ENCODE measurements around the gene TRIM15.

The TRIM15 gene

GRCh38 chr6:30180145-30180544, 16.8 kb downstream of the TRIM15 start:
- peaks cover 3% of the 10 kb centered on the region; the same call in 1 of the 2 replicates for H3K27me3 ChIP-seq (ENCODE audit: control insufficient read depth, insufficient read depth, low read length)
- no peak overlapping the region for H3K4me3 ChIP-seq (ENCODE audit: low read depth, low read length)
- no peak overlapping the region for H3K9ac ChIP-seq (ENCODE audit: low read depth, low read length)
- peaks cover 3% of the 10 kb centered on the region; the same call in 1 of the 2 replicates for H3K36me3 ChIP-seq (ENCODE audit: control insufficient read depth, insufficient read depth, low read length)
- H3K9me3 ChIP-seq (ENCODE audit: control insufficient read depth, insufficient read depth, low read length) = peaks cover 4% of the 10 kb centered on the region; the same call in 1 of the 2 replicates
- no peak overlapping the region for H3K27ac ChIP-seq (ENCODE audit: low read depth, low read length)
- peaks cover 2% of the 10 kb centered on the region; the same call in 1 of the 2 replicates for H3K4me1 ChIP-seq (ENCODE audit: control insufficient read depth, insufficient read depth, low read length)

DNA sequence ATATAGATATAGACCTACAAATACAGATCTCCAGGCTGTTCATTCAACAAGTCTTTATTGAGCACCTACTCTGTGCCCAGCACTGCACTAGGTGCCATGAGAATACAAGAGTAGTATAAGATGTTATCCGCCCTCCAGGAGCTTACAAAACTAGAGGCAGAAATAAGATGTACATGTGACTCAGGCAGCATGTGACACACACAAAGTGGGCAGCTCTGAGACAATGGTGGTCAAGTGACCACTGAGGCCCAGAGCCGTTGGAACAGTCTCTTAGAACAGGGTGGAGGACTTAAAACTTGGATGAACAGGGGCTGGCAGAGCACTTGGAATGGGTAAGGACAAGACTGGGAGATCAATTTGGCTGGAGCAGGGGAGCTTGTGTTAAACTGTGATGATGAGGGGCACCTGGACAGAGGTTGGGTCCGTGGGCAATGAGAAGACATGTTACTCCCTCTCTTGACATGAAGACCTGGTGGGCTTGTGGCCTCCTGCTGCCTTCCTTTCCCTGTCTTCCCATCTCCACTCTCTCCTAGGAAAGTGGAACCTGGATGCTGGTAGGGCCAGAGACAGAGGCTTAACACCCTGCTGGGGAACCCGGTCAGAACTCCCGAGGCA, 21.2 kb downstream of the TRIM15 start:
- no peak overlapping the region for H3K9ac ChIP-seq (ENCODE audit: low read depth, low read length)
- H3K27me3 ChIP-seq (ENCODE audit: control insufficient read depth, insufficient read depth, low read length) = no peaks in the 10 kb centered on the region
- H3K27ac ChIP-seq (ENCODE audit: low read depth, low read length) = no peak overlapping the region
- H3K36me3 ChIP-seq (ENCODE audit: control insufficient read depth, insufficient read depth, low read length) = peaks cover 40% of the 10 kb centered on the region
- no peak overlapping the region for H3K4me3 ChIP-seq (ENCODE audit: low read depth, low read length)
- peaks cover 4% of the 10 kb centered on the region; the same call in 1 of the 2 replicates for H3K9me3 ChIP-seq (ENCODE audit: control insufficient read depth, insufficient read depth, low read length)
- no peaks in the 10 kb centered on the region for H3K4me1 ChIP-seq (ENCODE audit: control insufficient read depth, insufficient read depth, low read length)

DNA sequence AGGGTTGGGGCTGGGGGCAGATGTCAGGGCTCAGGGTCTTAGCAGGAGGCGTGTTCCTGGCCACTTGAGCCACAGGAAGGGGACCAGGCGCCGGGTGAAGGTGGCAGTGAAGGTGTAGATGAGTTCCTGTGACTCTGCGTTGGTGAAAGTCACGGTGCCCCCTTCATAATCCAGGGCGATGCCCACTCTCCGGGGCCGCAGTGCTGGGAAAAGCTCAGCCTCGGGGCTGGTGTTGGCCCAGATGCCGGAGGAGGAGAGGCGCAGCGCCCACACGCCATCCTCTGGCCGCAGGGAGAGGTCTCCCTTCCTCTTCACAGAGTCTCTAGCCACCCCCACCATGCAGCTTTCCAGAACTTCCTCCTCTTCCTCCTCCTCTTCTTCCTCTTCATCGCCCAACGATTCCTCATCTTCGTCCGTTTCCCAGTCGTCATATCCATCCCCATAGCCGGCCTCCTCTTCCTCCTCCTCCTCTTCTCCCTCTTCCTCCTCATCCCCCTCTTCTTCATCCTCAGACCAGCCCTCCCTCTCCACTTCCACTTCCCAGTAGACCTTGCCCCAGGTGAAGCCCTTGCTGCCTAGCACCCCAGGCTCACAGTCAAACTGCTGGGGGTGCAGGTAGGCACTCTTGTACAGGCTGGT, 22.6 kb downstream of the TRIM15 start:
- Histone ChIP-seq H3K4me1 (ENCODE audit: control insufficient read depth, insufficient read depth, low read length) (no peaks in the 10 kb centered on the region), H3K9ac (ENCODE audit: low read depth, low read length) (no peak overlapping the region), H3K27ac (ENCODE audit: low read depth, low read length) (no peak overlapping the region), H3K36me3 (ENCODE audit: control insufficient read depth, insufficient read depth, low read length) (peaks cover 54% of the 10 kb centered on the region), H3K27me3 (ENCODE audit: control insufficient read depth, insufficient read depth, low read length) (no peaks in the 10 kb centered on the region), H3K9me3 (ENCODE audit: control insufficient read depth, insufficient read depth, low read length) (no peaks in the 10 kb centered on the region), H3K4me3 (ENCODE audit: low read depth, low read length) (no peak overlapping the region)

GRCh38 chr6:30188541-30188940, 25.2 kb downstream of the TRIM15 start:
- Histone ChIP-seq H3K27me3 (ENCODE audit: control insufficient read depth, insufficient read depth, low read length) (no peaks in the 10 kb centered on the region), H3K27ac (ENCODE audit: low read depth, low read length) (no peak overlapping the region), H3K4me1 (ENCODE audit: control insufficient read depth, insufficient read depth, low read length) (no peaks in the 10 kb centered on the region), H3K9me3 (ENCODE audit: control insufficient read depth, insufficient read depth, low read length) (no peaks in the 10 kb centered on the region), H3K4me3 (ENCODE audit: low read depth, low read length) (no peak overlapping the region), H3K36me3 (ENCODE audit: control insufficient read depth, insufficient read depth, low read length) (peaks cover 56% of the 10 kb centered on the region), H3K9ac (ENCODE audit: low read depth, low read length) (no peak overlapping the region)

DNA sequence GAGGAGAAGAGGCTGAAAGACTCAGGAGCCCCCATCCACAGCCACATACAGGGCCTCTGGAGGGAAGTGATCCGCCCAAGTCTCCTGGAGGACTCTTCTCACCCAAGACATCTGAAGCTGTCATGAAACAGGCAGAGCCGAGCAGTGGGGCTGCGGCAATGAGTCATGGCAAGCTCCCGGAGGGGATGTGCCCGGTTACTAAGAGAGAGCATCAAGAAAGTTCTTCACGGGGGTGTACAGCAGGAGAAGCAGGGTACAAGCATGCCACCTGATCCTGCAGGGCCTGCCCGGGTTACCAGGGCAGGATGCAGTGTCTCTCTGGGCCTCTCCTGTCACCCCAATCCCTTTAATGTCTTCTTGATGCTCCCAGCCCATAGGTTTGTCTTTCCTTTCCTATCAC, 28.7 kb downstream of the TRIM15 start:
- H3K36me3 ChIP-seq (ENCODE audit: control insufficient read depth, insufficient read depth, low read length) = peaks cover 65% of the 10 kb centered on the region
- H3K9ac ChIP-seq (ENCODE audit: low read depth, low read length) = no peak overlapping the region
- H3K4me1 ChIP-seq (ENCODE audit: control insufficient read depth, insufficient read depth, low read length) = no peaks in the 10 kb centered on the region
- H3K4me3 ChIP-seq (ENCODE audit: low read depth, low read length) = no peak overlapping the region
- no peak overlapping the region for H3K27ac ChIP-seq (ENCODE audit: low read depth, low read length)
- no peaks in the 10 kb centered on the region for H3K9me3 ChIP-seq (ENCODE audit: control insufficient read depth, insufficient read depth, low read length)
- no peaks in the 10 kb centered on the region for H3K27me3 ChIP-seq (ENCODE audit: control insufficient read depth, insufficient read depth, low read length)

- H3K27ac ChIP-seq (ENCODE audit: low read depth, low read length) = no peak overlapping the region
- no peak overlapping the region for H3K4me3 ChIP-seq (ENCODE audit: low read depth, low read length)
- H3K9me3 ChIP-seq (ENCODE audit: control insufficient read depth, insufficient read depth, low read length) = no peaks in the 10 kb centered on the region
- H3K4me1 ChIP-seq (ENCODE audit: control insufficient read depth, insufficient read depth, low read length) = no peaks in the 10 kb centered on the region
- H3K36me3 ChIP-seq (ENCODE audit: control insufficient read depth, insufficient read depth, low read length) = peaks cover 67% of the 10 kb centered on the region
- H3K27me3 ChIP-seq (ENCODE audit: control insufficient read depth, insufficient read depth, low read length) = no peaks in the 10 kb centered on the region
- no peak overlapping the region for H3K9ac ChIP-seq (ENCODE audit: low read depth, low read length)
Observed at GRCh38 chr6:30194797-30195690, 31.7 kb downstream of the TRIM15 start.

DNA sequence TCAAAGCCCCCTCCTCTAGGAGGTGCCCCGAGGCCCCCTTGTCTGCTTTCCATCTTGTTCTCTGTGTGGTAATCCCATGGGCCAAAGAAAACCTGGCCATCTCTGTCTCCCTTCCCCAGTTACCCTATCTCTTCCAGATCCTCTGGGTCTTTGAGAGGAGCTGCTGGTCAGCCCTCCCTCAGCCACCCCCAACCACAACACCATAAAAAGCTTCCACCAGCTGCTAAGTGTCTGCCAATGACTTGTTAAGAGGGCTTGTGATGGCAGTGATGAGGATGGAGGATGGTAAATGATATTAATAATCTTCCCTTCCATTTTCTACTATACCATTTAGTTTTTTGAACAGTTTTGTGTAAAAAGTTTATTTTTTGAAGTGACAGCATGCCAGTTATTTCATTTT, 32.6 kb downstream of the TRIM15 start:
- Histone ChIP-seq H3K9me3 (ENCODE audit: control insufficient read depth, insufficient read depth, low read length) (no peaks in the 10 kb centered on the region), H3K36me3 (ENCODE audit: control insufficient read depth, insufficient read depth, low read length) (peaks cover 68% of the 10 kb centered on the region), H3K27me3 (ENCODE audit: control insufficient read depth, insufficient read depth, low read length) (no peaks in the 10 kb centered on the region), H3K4me1 (ENCODE audit: control insufficient read depth, insufficient read depth, low read length) (peaks cover 7% of the 10 kb centered on the region; the same call in 1 of the 2 replicates), H3K9ac (ENCODE audit: low read depth, low read length) (no peak overlapping the region), H3K27ac (ENCODE audit: low read depth, low read length) (no peak overlapping the region), H3K4me3 (ENCODE audit: low read depth, low read length) (no peak overlapping the region)

- Histone ChIP-seq H3K9ac (ENCODE audit: low read depth, low read length) (no peak overlapping the region), H3K36me3 (ENCODE audit: control insufficient read depth, insufficient read depth, low read length) (peaks cover 69% of the 10 kb centered on the region), H3K9me3 (ENCODE audit: control insufficient read depth, insufficient read depth, low read length) (no peaks in the 10 kb centered on the region), H3K27me3 (ENCODE audit: control insufficient read depth, insufficient read depth, low read length) (no peaks in the 10 kb centered on the region), H3K4me3 (ENCODE audit: low read depth, low read length) (no peak overlapping the region), H3K4me1 (ENCODE audit: control insufficient read depth, insufficient read depth, low read length) (peaks cover 11% of the 10 kb centered on the region), H3K27ac (ENCODE audit: low read depth, low read length) (no peak overlapping the region)
Observed at GRCh38 chr6:30196376-30196775, 33.0 kb downstream of the TRIM15 start.

DNA sequence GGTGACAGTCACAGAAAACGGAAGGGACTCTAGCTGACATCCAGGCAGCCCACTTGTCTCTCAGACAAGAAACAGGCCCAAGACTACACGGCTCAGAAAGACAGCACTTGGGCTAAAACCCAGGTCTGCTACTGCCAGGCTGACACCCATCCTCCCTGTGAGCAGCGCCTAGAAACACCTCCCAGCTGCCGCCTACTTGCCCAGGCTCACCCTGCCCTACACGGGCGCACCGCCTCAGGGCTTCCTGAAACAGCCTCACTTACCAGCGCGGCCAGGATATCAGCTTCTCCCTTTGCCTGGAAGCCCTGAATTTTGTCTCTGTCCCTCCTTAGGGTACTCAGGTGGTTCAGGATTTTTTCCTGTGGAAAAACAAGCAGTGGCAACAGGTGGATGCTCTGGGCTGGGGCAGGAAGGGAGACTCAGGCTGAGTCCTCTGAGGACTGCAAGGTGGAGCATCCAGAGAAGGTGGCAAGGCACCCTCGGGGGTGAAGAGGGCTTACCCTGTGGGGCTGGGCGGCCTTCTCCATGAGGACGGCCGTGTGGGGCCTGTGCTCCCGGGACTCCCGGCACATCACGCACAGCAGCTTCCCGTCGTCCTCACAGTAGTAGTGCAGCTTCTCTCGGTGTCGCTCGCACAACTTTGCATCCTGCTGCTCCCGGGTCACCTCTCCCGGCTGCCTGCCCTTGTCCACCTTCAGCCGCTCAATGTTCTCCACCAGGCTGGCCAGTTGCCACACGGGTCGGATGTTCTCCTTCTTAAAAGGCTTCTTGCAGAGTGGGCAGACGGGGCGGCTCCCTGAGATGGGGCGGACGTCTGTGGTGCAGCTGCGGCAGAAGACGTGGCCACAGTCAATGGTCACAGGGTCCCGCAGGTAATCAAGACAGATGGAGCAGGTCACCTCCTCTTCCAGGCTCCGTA, 35.1 kb downstream of the TRIM15 start:
- H3K9ac ChIP-seq (ENCODE audit: low read depth, low read length) = no peak overlapping the region
- no peaks in the 10 kb centered on the region for H3K27me3 ChIP-seq (ENCODE audit: control insufficient read depth, insufficient read depth, low read length)
- peaks cover 23% of the 10 kb centered on the region for H3K4me1 ChIP-seq (ENCODE audit: control insufficient read depth, insufficient read depth, low read length)
- H3K4me3 ChIP-seq (ENCODE audit: low read depth, low read length) = no peak overlapping the region
- H3K27ac ChIP-seq (ENCODE audit: low read depth, low read length) = no peak overlapping the region
- H3K9me3 ChIP-seq (ENCODE audit: control insufficient read depth, insufficient read depth, low read length) = no peaks in the 10 kb centered on the region
- H3K36me3 ChIP-seq (ENCODE audit: control insufficient read depth, insufficient read depth, low read length) = peaks cover 69% of the 10 kb centered on the region

- peaks cover 27% of the 10 kb centered on the region for H3K4me1 ChIP-seq (ENCODE audit: control insufficient read depth, insufficient read depth, low read length)
- no peaks in the 10 kb centered on the region for H3K9me3 ChIP-seq (ENCODE audit: control insufficient read depth, insufficient read depth, low read length)
- no peaks in the 10 kb centered on the region for H3K27me3 ChIP-seq (ENCODE audit: control insufficient read depth, insufficient read depth, low read length)
- no peak overlapping the region for H3K4me3 ChIP-seq (ENCODE audit: low read depth, low read length)
- H3K27ac ChIP-seq (ENCODE audit: low read depth, low read length) = no peak overlapping the region
- H3K9ac ChIP-seq (ENCODE audit: low read depth, low read length) = no peak overlapping the region
- H3K36me3 ChIP-seq (ENCODE audit: control insufficient read depth, insufficient read depth, low read length) = peaks cover 52% of the 10 kb centered on the region
Observed at GRCh38 chr6:30200551-30201281, 37.4 kb downstream of the TRIM15 start.

Data from HUES48 (cell line).